Right lobe of liver (tissue), 6 donors: ENCODE measurements around the gene ZBTB7C. TPM values are rescaled to one million over a fixed set of nuclear protein-coding genes. Genes with fewer than 3 reads are reported as not detected.

Source experiments
- ATAC-seq, 4 donors: fragments of 200-7000 bp; cut with Tn5 transposase; one replicate each; pipeline ENCODE4 v1.9.1; 2020; ENCODE audit warnings: mild to moderate bottlenecking in 4 of 4, moderate library complexity in 4 of 4
- DNase-seq, 3 donors: peaks; one replicate each; pipeline ENCODE4 v3.0.0-alpha.2; 2020
- H3K27ac ChIP-seq, 3 donors: fragments of 200-600 bp; one replicate each; pipeline ENCODE4 v1.8.0; 2022
- H3K27me3 ChIP-seq, 2 donors: fragments of 200-600 bp; one replicate each; pipeline ENCODE4 v1.8.0; 2022
- H3K36me3 ChIP-seq, 4 donors: fragments of 200-600 bp; sonication (generic) in 1 of 4; one replicate each; pipeline versions ENCODE4 v1.5.1 to v1.8.0; 2017 to 2022; ENCODE audit warnings: control low read depth in 1 of 4
- H3K4me1 ChIP-seq, 4 donors: fragments of 200-600 bp; sonication (generic) in 1 of 4; one replicate each; pipeline versions ENCODE4 v1.5.1 to v1.8.0; 2017 to 2022; ENCODE audit warnings: control low read depth in 1 of 4
- H3K4me3 ChIP-seq, 3 donors: fragments of 200-600 bp; one replicate each; pipeline ENCODE4 v1.8.0; 2022
- H3K9me3 ChIP-seq, 4 donors: fragments of 200-600 bp; sonication (generic) in 1 of 4; one replicate each; pipeline versions ENCODE4 v1.5.1 to v1.8.0; 2017 to 2022; ENCODE audit warnings: control low read depth in 1 of 4
- CTCF ChIP-seq, 4 donors: fragments of 200-600 bp in 3 of 4; fragments of 450-650 bp in 1 of 4; IDR thresholded peaks; one replicate each; pipeline versions ENCODE4 v1.5.1 to v1.8.0; 2016 to 2022; ENCODE audit warnings: antibody characterized with exemption in 4 of 4, mild to moderate bottlenecking in 2 of 4
- POLR2A ChIP-seq: fragments of 450-650 bp; IDR thresholded peaks from one replicate; pipeline ENCODE4 v1.6.1; 2017; ENCODE audit warnings: antibody characterized with exemption, mild to moderate bottlenecking
- WGBS: methylation state at CpG from one replicate; pipeline ENCODE4 v1.1.6; 2018; ENCODE audit warnings: low coverage, low lambda C conversion rate; ENCODE audit not compliant: insufficient coverage; ENCODE audit errors: missing lambda C conversion rate; 5-methylcytosine and 5-hydroxymethylcytosine counted together
- intact Hi-C, 2 donors: fragments of 100-400 bp; cut with DNase I; formaldehyde crosslinking; loops; one replicate each; pipeline versions ENCODE4 v1.11.2 to v1.14.1; 2022
- total RNA-seq, 6 experiments: library from RNA; depleted of rRNA in 2 of 6; stranded (reverse); fragments of >200 nt in 2 of 6; fragmentation: NEBNext Ultra II Directional in 3 of 6; extraction: Animal tissue kit (Norgen Biotek cat#: 25700) in 3 of 6; gene quantifications; one replicate each; pipeline versions ENCODE4 v1.1.0 to v1.2.4, GENCODE V29; 2016 to 2023
- donor health status: DM: no; HTN: yes; CAD: no.
- donor health status: DM: no; HTN: no; CAD: no.
- donor health status: DM: no; HTN: no; CAD: no.
- donor health status: DM: no; HTN: yes; CAD: no.
- donor health status: DM: no; HTN: yes; CAD: no.

ZBTB7C gene
- total RNA-seq, 6 experiments from 2014 or later = 1.1 to 1.7 (median 1.3) TPM

- WGBS = 82% methylated on average over 5 of the region's 17 CpGs
- Histone ChIP-seq H3K36me3 (no peaks in the 10 kb centered on the region), H3K27ac (no peak overlapping the region), H3K9me3 (no peaks in the 10 kb centered on the region), H3K4me3 (no peak overlapping the region), H3K4me1 (no peaks in the 10 kb centered on the region), H3K27me3 (no peaks in the 10 kb centered on the region)
- intact Hi-C loops = loop anchor here (5.0 to 10.0 kb wide), 3 partner anchors 275 to 408 kb away; no protein-coding TSS in a partner anchor
- TF ChIP-seq CTCF (IDR thresholded peaks at IDR 0.05) (no peak), POLR2A (no peak)
- DNase-seq = no peak
- ATAC-seq = no peak
Observed at GRCh38 chr18:48039769-48040215, 369.4 kb downstream of the ZBTB7C start.

GRCh38 chr18:48038636-48039035 lies 370.5 kb downstream of the ZBTB7C start:
- Histone ChIP-seq H3K27ac (no peak overlapping the region), H3K36me3 (no peaks in the 10 kb centered on the region), H3K27me3 (no peaks in the 10 kb centered on the region), H3K9me3 (no peaks in the 10 kb centered on the region), H3K4me3 (no peak overlapping the region), H3K4me1 (no peaks in the 10 kb centered on the region)
- 91% methylated on average over 4 of the region's 6 CpGs for WGBS
- intact Hi-C loops = loop anchor here (5.0 to 10.0 kb wide), 3 partner anchors 276 to 409 kb away; no protein-coding TSS in a partner anchor
- no peak for DNase-seq
- TF ChIP-seq POLR2A (no peak), CTCF (IDR thresholded peaks at IDR 0.05) (no peak)
- ATAC-seq = no peak

- DNase-seq (peak in 1 of 3 donors; percentile 38), ATAC-seq (peak; percentile 25 to 60 (median 42))
- no peak overlapping the region for H3K4me3 ChIP-seq
- intact Hi-C loops = loop anchor here (5.0 to 10.0 kb wide), 3 partner anchors 277 to 410 kb away; no protein-coding TSS in a partner anchor
- TF ChIP-seq CTCF (IDR thresholded peaks at IDR 0.05) (peak; percentile 4 to 35 (median 30)), POLR2A (no peak)
- H3K27me3 ChIP-seq = no peaks in the 10 kb centered on the region
- 76% methylated on average over 7 of the region's 16 CpGs for WGBS
- no peaks in the 10 kb centered on the region for H3K36me3 ChIP-seq
- H3K4me1 ChIP-seq = no peaks in the 10 kb centered on the region
- H3K27ac ChIP-seq = no peak overlapping the region
- H3K9me3 ChIP-seq = no peaks in the 10 kb centered on the region
Observed at GRCh38 chr18:48037481-48038271, 371.5 kb downstream of the ZBTB7C start.

- Histone ChIP-seq H3K36me3 (no peaks in the 10 kb centered on the region), H3K9me3 (no peaks in the 10 kb centered on the region), H3K27ac (no peak overlapping the region), H3K4me1 (no peaks in the 10 kb centered on the region), H3K4me3 (no peak overlapping the region), H3K27me3 (no peaks in the 10 kb centered on the region)
- WGBS = 56% methylated on average over 2 of the region's 14 CpGs
- intact Hi-C loops = loop anchor here (5.0 to 10.0 kb wide), 3 partner anchors 278 to 410 kb away; no protein-coding TSS in a partner anchor
- peak in 1 of 3 donors; percentile 32 for DNase-seq
- TF ChIP-seq CTCF (IDR thresholded peaks at IDR 0.05) = no peak
- TF ChIP-seq POLR2A = no peak
- ATAC-seq = no peak
Observed at GRCh38 chr18:48036641-48037421, 372.4 kb downstream of the ZBTB7C start.
